Tibial nerve (tissue), 4 donors: Measurements from ENCODE around the gene GPR37. TPM values are rescaled to one million over a fixed set of nuclear protein-coding genes. Genes with fewer than 3 reads are reported as not detected.

Source experiments
- DNase-seq, 2 donors: peaks; one replicate each; pipeline ENCODE4 v3.0.0-alpha.2; 2019; ENCODE audit warnings: low spot score in 2 of 2
- H3K27ac ChIP-seq, 4 donors: fragments of 200-600 bp; sonication (generic) in 3 of 4; one replicate each; pipeline ENCODE4 v1.5.1; 2017 to 2019; ENCODE audit warnings: mild to moderate bottlenecking in 1 of 4
- H3K27me3 ChIP-seq, 2 donors: fragments of 200-600 bp; sonication (generic) in 1 of 2; one replicate each; pipeline versions ENCODE4 v1.5.1 to v1.6.0; 2017 to 2019
- H3K36me3 ChIP-seq, 3 donors: fragments of 200-600 bp; sonication (generic); one replicate each; pipeline ENCODE4 v1.5.1; 2018 to 2019
- H3K4me1 ChIP-seq, 4 donors: fragments of 200-600 bp; sonication (generic) in 3 of 4; one replicate each; pipeline ENCODE4 v1.5.1; 2017 to 2019
- H3K4me3 ChIP-seq, 4 donors: fragments of 200-600 bp; sonication (generic) in 3 of 4; one replicate each; pipeline ENCODE4 v1.5.1; 2017 to 2019; ENCODE audit warnings: mild to moderate bottlenecking in 1 of 4, moderate library complexity in 1 of 4
- H3K9me3 ChIP-seq, 4 donors: fragments of 200-600 bp; sonication (generic) in 3 of 4; one replicate each; pipeline ENCODE4 v1.5.1; 2017 to 2019
- CTCF ChIP-seq, 5 experiments: fragments of 200-600 bp in 3 of 5; fragments of 450-650 bp in 2 of 5; sonication (generic) in 3 of 5; IDR thresholded peaks; one replicate each; pipeline ENCODE4 v1.5.1; 2016 to 2019; ENCODE audit warnings: antibody characterized with exemption in 5 of 5, mild to moderate bottlenecking in 3 of 5, moderate library complexity in 2 of 5
- EP300 ChIP-seq, 2 donors: sonication (generic); formaldehyde crosslinking; IDR thresholded peaks; one replicate each; pipeline ENCODE4 v1.6.1; 2017; ENCODE audit warnings: antibody characterized with exemption in 2 of 2, mild to moderate bottlenecking in 1 of 2
- POLR2A ChIP-seq, 2 donors: fragments of 450-650 bp; IDR thresholded peaks; one replicate each; pipeline ENCODE4 v1.6.1; 2017; ENCODE audit warnings: antibody characterized with exemption in 2 of 2, mild to moderate bottlenecking in 2 of 2, moderate library complexity in 2 of 2
- WGBS, 2 donors: methylation state at CpG; one replicate each; pipeline ENCODE4 v1.1.5; 2018; 5-methylcytosine and 5-hydroxymethylcytosine counted together
- total RNA-seq, 4 donors: library from RNA; depleted of rRNA; stranded (reverse); fragments of >200 nt; gene quantifications; one replicate each; pipeline ENCODE4 v1.1.0, GENCODE V29; 2016

GPR37 gene
- total RNA-seq, 4 donors from 2014 or later, result 0.21 to 0.60 TPM; not detected in 2

GRCh38 chr7:124698964-124699363 is 66.6 kb downstream of the GPR37 start:
- no peak for TF ChIP-seq EP300 (IDR thresholded peaks at IDR 0.05)
- TF ChIP-seq POLR2A (IDR thresholded peaks at IDR 0.05), result no peak
- no peak for TF ChIP-seq CTCF (IDR thresholded peaks at IDR 0.05)
- Histone ChIP-seq H3K27ac (no peak overlapping the region), H3K27me3 (no peaks in the 10 kb centered on the region), H3K9me3 (peaks cover 0 to 5% (median 0%) of the 10 kb centered on the region in 4 donors), H3K4me3 (no peak overlapping the region), H3K4me1 (no peaks in the 10 kb centered on the region), H3K36me3 (no peaks in the 10 kb centered on the region)
- 59 to 69% methylated on average over 3 of the region's 3 CpGs for WGBS, 2 donors
- DNase-seq, result no peak

- no peak for DNase-seq
- TF ChIP-seq EP300 (IDR thresholded peaks at IDR 0.05), result no peak
- TF ChIP-seq POLR2A (IDR thresholded peaks at IDR 0.05), result no peak
- no peak for TF ChIP-seq CTCF (IDR thresholded peaks at IDR 0.05)
- WGBS, 2 donors, result 93 to 96% methylated on average over 4 of the region's 4 CpGs
Measured at GRCh38 chr7:124697746-124698145, 67.8 kb downstream of the GPR37 start.

More at GRCh38 chr7:124697746-124698145, 67.8 kb downstream of the GPR37 start:
- no peak overlapping the region for H3K4me3 ChIP-seq
- no peaks in the 10 kb centered on the region for H3K36me3 ChIP-seq
- H3K9me3 ChIP-seq, result peaks cover 0 to 5% (median 0%) of the 10 kb centered on the region in 4 donors
- H3K27me3 ChIP-seq, result no peaks in the 10 kb centered on the region
- no peaks in the 10 kb centered on the region for H3K4me1 ChIP-seq
- H3K27ac ChIP-seq, result no peak overlapping the region

Other genes with a start within 250 kb of the GPR37 start
- gene POT1, start 164.0 kb upstream of the GPR37 start, total RNA-seq, result 10 to 100 TPM; 25.5 to 50.4 (median 33.5) TPM